Kidney epithelial cell (primary cell): ENCODE measurements around the gene UBALD1. TPM values are rescaled to one million over a fixed set of nuclear protein-coding genes. Genes with fewer than 3 reads are reported as not detected.

Experiments
- DNase-seq: peaks from one replicate; pipeline ENCODE4 v3.0.0-alpha.2; 2010; ENCODE audit warnings: low read depth
- H3K27me3 ChIP-seq: 2 replicates; pipeline ENCODE4 v1.6.0; 2011; ENCODE audit warnings: low read length; ENCODE audit not compliant: control insufficient read depth, insufficient read depth
- H3K36me3 ChIP-seq: 2 replicates; pipeline ENCODE4 v1.5.1; 2011; ENCODE audit warnings: low read length; ENCODE audit not compliant: control insufficient read depth, insufficient read depth
- H3K4me3 ChIP-seq: 2 replicates; pipeline ENCODE4 v1.5.1; 2011; ENCODE audit warnings: low read depth, mild to moderate bottlenecking, control low read depth, low read length
- CTCF ChIP-seq: IDR thresholded peaks from 2 replicates; pipeline ENCODE4 v1.5.1; 2011; ENCODE audit warnings: mild to moderate bottlenecking, moderate library complexity, low read length, control low read depth, inconsistent platforms; ENCODE audit not compliant: insufficient read depth, poor library complexity, severe bottlenecking
- total RNA-seq: library from RNA; depleted of rRNA; stranded (reverse); fragments of >200 nt; gene quantifications from 2 replicates; pipeline ENCODE4 v1.2.3, GENCODE V29; 2015

Gene UBALD1
- total RNA-seq, 1 donor from 2014 or later: 8.9 TPM

GRCh38 chr16:4616047-4616811 is 1.5 kb upstream of the UBALD1 start:
- peak; percentile 52 for TF ChIP-seq CTCF

GRCh38 chr16:4615384-4616046 is 827 bp upstream of the UBALD1 start:
- no peak for DNase-seq
- TF ChIP-seq CTCF: no peak
- Histone ChIP-seq H3K27me3 (no peaks in the 10 kb centered on the region), H3K4me3 (peak overlapping the region; percentile 14), H3K36me3 (no peaks in the 10 kb centered on the region)

More at GRCh38 chr16:4616047-4616811, 1.5 kb upstream of the UBALD1 start:
- H3K36me3 ChIP-seq: no peaks in the 10 kb centered on the region
- H3K27me3 ChIP-seq: no peaks in the 10 kb centered on the region
- peak overlapping the region; percentile 51 for H3K4me3 ChIP-seq
- peak; percentile 99 for DNase-seq

- no peak for TF ChIP-seq CTCF
- DNase-seq: no peak
- Histone ChIP-seq H3K27me3 (no peaks in the 10 kb centered on the region), H3K36me3 (no peaks in the 10 kb centered on the region), H3K4me3 (peak overlapping the region; percentile 80)
Measured at GRCh38 chr16:4613636-4614570, 785 bp downstream of the UBALD1 start.

- peak overlapping the region; percentile 80 for H3K4me3 ChIP-seq
- no peaks in the 10 kb centered on the region for H3K27me3 ChIP-seq
- DNase-seq: no peak
- TF ChIP-seq CTCF: no peak
- no peaks in the 10 kb centered on the region for H3K36me3 ChIP-seq
Measured at GRCh38 chr16:4612977-4613635, 1.6 kb downstream of the UBALD1 start.

- peak; percentile 6 for TF ChIP-seq CTCF
- Histone ChIP-seq H3K4me3 (no peak overlapping the region), H3K27me3 (no peaks in the 10 kb centered on the region), H3K36me3 (no peaks in the 10 kb centered on the region)
- DNase-seq: no peak
Measured at GRCh38 chr16:4612474-4612931, 2.2 kb downstream of the UBALD1 start.
